UCSD-AML1 (cell line): ENCODE results near the gene TSPAN15.
"Not testable (repeated sequence)": the region's sequence is repeated elsewhere in the genome, so short reads cannot be mapped to it uniquely, and the experiment has no call there.

Experiments used
- DNase-seq: peaks from one replicate; lab custom pipeline; 2025; ENCODE audit not compliant: unreplicated experiment; lab: John Stamatoyannopoulos, UW

The TSPAN15 gene

GRCh38 chr10:69533658-69534057 lies 82.4 kb downstream of the TSPAN15 start:
- no peak for DNase-seq

- DNase-seq, result not testable (repeated sequence)
These were observed 85.3 kb downstream of the TSPAN15 start for GRCh38 chr10:69536521-69536920.

DNA sequence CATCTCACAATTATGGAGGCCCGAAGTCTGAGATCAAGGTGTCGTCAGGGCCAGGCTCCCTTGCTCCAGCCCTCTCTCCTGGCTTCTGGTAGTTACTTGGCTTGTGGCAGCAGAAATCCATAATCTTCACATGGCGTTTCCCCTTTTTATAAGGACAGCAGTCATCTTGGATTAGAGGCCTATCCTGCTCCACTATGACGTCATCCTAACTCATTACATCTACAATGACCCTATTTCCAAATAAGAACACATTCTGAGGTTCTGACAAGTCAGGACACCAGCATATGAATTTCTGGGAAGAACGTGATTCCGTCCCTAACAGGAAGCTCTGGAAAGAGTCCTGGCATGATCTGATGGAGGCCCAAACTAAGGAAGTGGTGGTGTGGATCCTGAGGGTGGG lies 86.2 kb downstream of the TSPAN15 start:
- DNase-seq, result no peak

DNA sequence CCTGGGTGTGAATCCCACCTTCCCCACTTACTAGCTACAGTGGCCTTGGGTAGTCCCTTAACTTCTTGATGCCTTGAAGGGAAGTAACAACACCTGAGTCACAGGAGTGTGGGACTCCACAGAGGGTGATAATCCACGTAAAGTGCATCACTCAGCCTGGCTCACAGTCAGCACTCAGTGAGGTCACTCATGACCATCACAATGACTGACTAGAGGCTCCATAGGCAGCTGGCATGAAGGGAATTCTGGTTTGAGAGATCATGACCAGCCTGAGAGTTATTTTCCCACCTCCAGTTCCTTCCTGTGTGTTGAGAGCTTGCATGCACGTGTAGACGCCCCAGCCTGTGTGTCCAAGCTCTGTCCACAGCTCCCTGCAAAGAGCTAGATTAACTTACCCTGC lies 87.2 kb downstream of the TSPAN15 start:
- no peak for DNase-seq

DNA sequence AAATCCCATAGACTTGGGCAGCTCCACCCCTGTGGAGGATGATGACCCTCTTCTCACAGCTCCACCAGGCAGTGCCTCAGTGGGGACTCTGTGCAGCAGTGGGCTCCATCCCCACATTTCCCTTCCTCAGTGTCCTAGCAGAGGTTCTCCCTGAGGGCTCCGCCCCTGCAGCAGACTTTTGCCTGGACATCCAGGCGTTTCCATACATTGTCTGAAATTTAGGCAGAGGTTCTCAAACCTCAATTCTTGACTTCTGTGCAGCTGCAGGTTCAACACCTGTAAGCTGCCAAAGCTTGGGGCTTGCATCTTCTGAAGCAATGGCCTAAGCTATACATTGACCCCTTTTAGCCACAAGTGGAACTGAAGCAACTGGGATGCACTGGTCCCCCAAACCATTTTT lies 90.2 kb downstream of the TSPAN15 start:
- DNase-seq, result no peak

GRCh38 chr10:69549959-69550358 lies 98.7 kb downstream of the TSPAN15 start:
- DNase-seq, result no peak

DNA sequence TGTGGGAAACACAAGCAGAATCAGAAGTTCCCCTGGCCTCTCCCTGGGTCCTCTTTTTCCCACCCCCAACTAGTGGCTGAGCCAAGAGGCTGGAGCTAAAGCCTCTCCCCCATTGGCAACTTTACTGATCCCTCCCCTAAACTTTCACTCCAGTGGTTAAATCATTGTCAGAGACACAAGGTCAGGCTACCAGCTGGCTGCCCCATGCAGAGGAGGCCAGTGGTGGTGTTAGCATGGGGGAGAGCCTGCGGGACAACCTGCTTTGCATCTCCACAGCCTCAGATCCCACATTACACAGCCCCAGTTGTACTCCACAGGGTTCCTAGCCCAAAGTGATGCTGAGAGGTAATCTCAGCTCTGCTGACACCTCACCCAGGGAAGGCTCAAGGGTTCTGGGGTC lies 101.0 kb downstream of the TSPAN15 start:
- no peak for DNase-seq

DNA sequence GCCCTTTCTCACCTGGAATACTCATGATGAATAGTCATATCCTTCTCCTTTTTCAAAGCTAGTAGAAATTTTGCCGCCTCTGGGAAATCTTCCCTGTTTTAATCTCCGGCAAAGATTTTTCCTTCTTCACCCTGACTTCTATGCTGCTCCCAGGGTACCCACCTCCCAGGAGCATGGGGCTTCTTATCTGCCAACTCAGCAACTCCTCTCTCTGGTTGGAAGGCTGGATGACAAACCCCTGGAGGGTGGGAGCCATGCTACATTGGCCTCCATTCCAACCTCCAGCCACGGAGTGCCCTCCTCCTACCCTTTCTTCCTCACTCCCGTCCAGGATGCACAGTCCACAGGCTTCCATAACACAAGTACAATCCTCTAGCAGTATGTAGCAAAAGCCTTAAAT lies 102.1 kb downstream of the TSPAN15 start:
- DNase-seq, result no peak

- no peak for DNase-seq
These were observed 103.3 kb downstream of the TSPAN15 start for GRCh38 chr10:69554611-69555010.
